GM19395 (cell line): ENCODE results near the gene ADAM11.
A peak's percentile ranks its signal among the peaks of the same experiment; 100 is the strongest.

Experiments used
- ATAC-seq: cut with Tn5 transposase; IDR thresholded peaks from one replicate; pipeline ENCODE4 v1.9.1; 2021; ENCODE audit warnings: mild to moderate bottlenecking, moderate library complexity; ENCODE audit not compliant: unreplicated experiment

Gene ADAM11

GRCh38 chr17:44775136-44775837 is 16.5 kb downstream of the ADAM11 start:
- peak; percentile 74 for ATAC-seq

GRCh38 chr17:44775838-44776621 is 17.2 kb downstream of the ADAM11 start:
- ATAC-seq = peak; percentile 4

- no peak for ATAC-seq
Observed at GRCh38 chr17:44776628-44777393, 18.0 kb downstream of the ADAM11 start.

GRCh38 chr17:44777394-44778348 is 18.9 kb downstream of the ADAM11 start:
- no peak for ATAC-seq

- ATAC-seq = no peak
Observed at GRCh38 chr17:44778656-44779210, 19.9 kb downstream of the ADAM11 start.

- no peak for ATAC-seq
Observed at GRCh38 chr17:44779211-44780025, 20.6 kb downstream of the ADAM11 start.

- no peak for ATAC-seq
Observed at GRCh38 chr17:44780161-44780560, 21.4 kb downstream of the ADAM11 start.

- ATAC-seq = no peak
Observed at GRCh38 chr17:44780845-44781480, 22.2 kb downstream of the ADAM11 start.

- no peak for ATAC-seq
Observed at GRCh38 chr17:44781551-44782325, 22.9 kb downstream of the ADAM11 start.

GRCh38 chr17:44782326-44782850 is 23.6 kb downstream of the ADAM11 start:
- no peak for ATAC-seq

GRCh38 chr17:44785921-44786320 is 27.1 kb downstream of the ADAM11 start:
- no peak for ATAC-seq

- ATAC-seq = no peak
Observed at GRCh38 chr17:44786551-44787081, 27.8 kb downstream of the ADAM11 start.

- no peak for ATAC-seq
Observed at GRCh38 chr17:44787271-44787940, 28.6 kb downstream of the ADAM11 start.

GRCh38 chr17:44788139-44788538 is 29.4 kb downstream of the ADAM11 start:
- no peak for ATAC-seq

GRCh38 chr17:44792276-44792675 is 33.5 kb downstream of the ADAM11 start:
- ATAC-seq = no peak

GRCh38 chr17:44793885-44794842 is 35.4 kb downstream of the ADAM11 start:
- ATAC-seq = no peak
